GM12878 (cell line): ENCODE results near the gene WDR59. TPM values are rescaled to one million over a fixed set of nuclear protein-coding genes. Genes with fewer than 3 reads are reported as not detected.

Experiments
- ATAC-seq: fragments of 200-7000 bp; cut with Tn5 transposase; 3 replicates; pipeline ENCODE4 v1.9.1; 2020; ENCODE audit warnings: mild to moderate bottlenecking, moderate library complexity
- BruUV-seq: library from RNA; stranded (reverse); fragments of 400-500 nt; replicated peaks from 2 replicates; lab custom pipeline; 2021; lab: Mats Ljungman, UMichigan
- CTCF ChIA-PET: fragments of 300-600 bp; sonication (Branson Sonifier 250); formaldehyde crosslinking; extraction: SDS; loops from one replicate; lab custom pipeline; 2021; ENCODE audit warnings: inconsistent platforms; lab: Yijun Ruan, JAX
- POLR2A ChIA-PET: fragments of 350-600 bp; formaldehyde crosslinking; extraction: SDS; loops from one replicate; lab custom pipeline; 2021; ENCODE audit warnings: inconsistent platforms; lab: Charles Lee
- RAD21 ChIA-PET: fragments of 300-600 bp; sonication (Branson Sonifier 250); formaldehyde crosslinking; loops from one replicate; lab custom pipeline; 2023; ENCODE audit warnings: antibody characterized with exemption; ENCODE audit not compliant: unreplicated experiment; lab: Charles Lee
- SMC1A ChIA-PET: fragments of 300-600 bp; sonication (Branson Sonifier 250); formaldehyde crosslinking; loops from one replicate; lab custom pipeline; 2023; ENCODE audit not compliant: unreplicated experiment, uncharacterized antibody; lab: Charles Lee
- DNase-seq: peaks from one replicate; pipeline ENCODE4 v3.0.0-alpha.2; 2011; ENCODE audit warnings: low read depth, low spot score
- FAIRE-seq: peaks from 3 replicates; lab custom pipeline; 2011; peaks lifted over from hg19 to GRCh38; lab: Jason Lieb, UNC
- H2AFZ ChIP-seq: 2 replicates; pipeline ENCODE4 v1.6.0; 2011; ENCODE audit warnings: low read depth, low read length, control low read depth; ENCODE audit not compliant: control insufficient read depth
- H3K27ac ChIP-seq: 2 replicates; pipeline ENCODE4 v1.5.1; 2011; ENCODE audit warnings: control low read depth; ENCODE audit not compliant: control insufficient read depth, insufficient read depth
- H3K27me3 ChIP-seq, 2 experiments: replicated peaks in 1 of 2; 2 replicates each; pipeline versions ENCODE4 v1.6.0 to v1.6.1; 2011; ENCODE audit warnings: low read length in 1 of 2; ENCODE audit not compliant: control insufficient read depth in 2 of 2, insufficient read depth in 2 of 2
- H3K36me3 ChIP-seq, 2 experiments: 2 replicates each; pipeline ENCODE4 v1.5.1; 2011; ENCODE audit warnings: low read length in 1 of 2; ENCODE audit not compliant: control insufficient read depth in 2 of 2, insufficient read depth in 2 of 2
- H3K4me1 ChIP-seq: 2 replicates; pipeline ENCODE4 v1.6.1; 2011; ENCODE audit warnings: mild to moderate bottlenecking, low read length, moderate library complexity, mixed read lengths; ENCODE audit not compliant: control insufficient read depth, insufficient read depth
- H3K4me2 ChIP-seq: 2 replicates; pipeline ENCODE4 v1.6.0; 2011; ENCODE audit warnings: control low read depth; ENCODE audit not compliant: control insufficient read depth, insufficient read depth
- H3K4me3 ChIP-seq: fragments of 200-600 bp; sonication (generic); 2 replicates; pipeline ENCODE4 v1.5.1; 2016
- H3K79me2 ChIP-seq: 2 replicates; pipeline ENCODE4 v1.6.0; 2011; ENCODE audit warnings: low read length; ENCODE audit not compliant: control insufficient read depth, insufficient read depth
- H3K9ac ChIP-seq: 2 replicates; pipeline ENCODE4 v1.8.0; 2011; ENCODE audit warnings: low read length, control low read depth, mixed read lengths; ENCODE audit not compliant: control insufficient read depth, insufficient read depth
- H3K9me3 ChIP-seq: replicated peaks from 3 replicates; pipeline ENCODE4 v1.5.1; 2011; ENCODE audit warnings: mild to moderate bottlenecking, low read length; ENCODE audit not compliant: control insufficient read depth, insufficient read depth
- H4K20me1 ChIP-seq: 2 replicates; pipeline ENCODE4 v1.6.0; 2011; ENCODE audit not compliant: control insufficient read depth, insufficient read depth
- NFYA ChIP-seq: IDR thresholded peaks from 2 replicates; pipeline ENCODE4 v1.6.1; 2011; ENCODE audit warnings: low read depth, mild to moderate bottlenecking, low read length, improper control_type of control experiment, borderline replicate concordance
- SRF ChIP-seq, 2 experiments: IDR thresholded peaks; 2 replicates each; pipeline ENCODE4 v1.6.1; 2011; ENCODE audit warnings: low read depth in 2 of 2, low read length in 2 of 2, mild to moderate bottlenecking in 1 of 2, moderate library complexity in 1 of 2
- WGBS: methylation state at CpG from one replicate; pipeline ENCODE4 v1.1.6; 2016; ENCODE audit warnings: low lambda C conversion rate; ENCODE audit not compliant: insufficient replicate concordance, insufficient coverage; ENCODE audit errors: missing lambda C conversion rate; 5-methylcytosine and 5-hydroxymethylcytosine counted together
- in situ Hi-C: fragments of 300-500 bp; cut with MboI; formaldehyde crosslinking; loops from 9 replicates; pipeline ENCODE4 v1.14.3; 2018; ENCODE audit warnings: mixed read lengths
- intact Hi-C: fragments of 100-400 bp; cut with micrococcal nuclease; formaldehyde crosslinking; loops from one replicate; pipeline ENCODE4 v1.14.2; 2022; ENCODE audit not compliant: unreplicated experiment
- polyA plus RNA-seq, 11 experiments: library from polyadenylated mRNA; depleted of rRNA in 4 of 11; unstranded in 6 of 11; stranded (reverse) in 5 of 11; fragments of >200 nt; fragmentation: Nextera tagmentation in 4 of 11; fragmentation: Illumina TruSeq in 1 of 11; extraction: Ambion mirVana in 4 of 11; extraction: Trizol in 1 of 11; gene quantifications; 1 replicate in 1 of 11; 2 replicates in 10 of 11; pipeline versions ENCODE4 v1.2.1 to v1.2.3, GENCODE V29; 2011 to 2016; ENCODE audit warnings: inconsistent platforms in 2 of 11, missing spikeins in 2 of 11, low read depth in 1 of 11
- total RNA-seq, 4 experiments: library from RNA; depleted of rRNA in 3 of 4; stranded (reverse); fragments of >200 nt in 3 of 4; fragmentation: Illumina TruSeq in 1 of 4; extraction: Trizol in 1 of 4; gene quantifications; 2 replicates each; pipeline versions ENCODE4 v1.2.1 to v1.2.3, GENCODE V29; 2013 to 2021
- TF ChIP-seq, protein P1 (sequence below): fragments of 450-650 bp; IDR thresholded peaks from 2 replicates; pipeline ENCODE4 v1.6.1; 2014; ENCODE audit warnings: mild to moderate bottlenecking

The WDR59 gene
- total and polyA plus RNA-seq, 10 of the 15 experiments (the other 5 are each of a cell fraction or from before 2014, with no cell fraction given) = 9.7 to 78.4 (median 24.5) TPM

- Histone ChIP-seq H3K27me3 (no peaks in the 10 kb centered on the region), H3K4me3 (no peak overlapping the region), H3K4me2 (no peak overlapping the region)
- in situ Hi-C loops = loop anchor here (5.0 kb wide), 1 partner anchor 47 kb away; no protein-coding TSS in a partner anchor
- DNase-seq = no peak
- no peak for TF ChIP-seq SRF (IDR thresholded peaks at IDR 0.05; ENCODE audit: low read depth in 2 of 2, low read length in 2 of 2)
- TF ChIP-seq, all 136 proteins: peak for 0
- RAD21 ChIA-PET = no interaction called here
- BruUV-seq = no TSS peak
- Histone ChIP-seq H3K36me3 (peaks cover 0 to 13% of the 10 kb centered on the region in 2 experiments; a peak in 3 of 4 replicates), H3K27ac (no peak overlapping the region), H3K9ac (no peak overlapping the region), H4K20me1 (peaks cover 3% of the 10 kb centered on the region; the same call in 1 of the 2 replicates), H2AFZ (no peak overlapping the region), H3K9me3 (no peaks in the 10 kb centered on the region), H3K4me1 (no peaks in the 10 kb centered on the region), H3K79me2 (no peaks in the 10 kb centered on the region)
- WGBS = 96% methylated on average over 4 of the region's 4 CpGs
- CTCF ChIA-PET = no interaction called here
- POLR2A ChIA-PET = no interaction called here
- FAIRE-seq = no peak
- ATAC-seq = no peak
- SMC1A ChIA-PET = no interaction called here
- intact Hi-C loops = no loop called here
These were observed 30.2 kb downstream of the WDR59 start for GRCh38 chr16:74954763-74955162.

DNA sequence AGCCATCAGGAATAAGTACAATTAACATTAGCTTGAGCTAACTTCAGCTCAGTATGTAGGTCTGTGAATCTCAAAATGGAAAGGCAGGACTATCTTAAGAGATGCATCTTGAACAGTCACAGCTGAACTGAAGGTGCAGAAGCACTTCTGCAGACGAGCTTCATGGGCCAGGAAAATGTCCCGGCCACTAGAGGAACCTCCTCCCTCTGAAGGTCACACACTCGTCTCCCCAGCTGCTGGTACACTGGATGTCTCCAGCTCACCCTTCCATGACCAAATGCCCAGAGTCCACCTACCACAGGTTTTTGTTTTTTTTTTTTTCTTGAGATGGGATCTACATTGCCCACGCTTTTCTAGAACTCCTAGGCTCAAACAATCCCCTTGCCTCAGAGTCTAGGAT is 33.2 kb downstream of the WDR59 start:
- Histone ChIP-seq H2AFZ (no peak overlapping the region), H3K4me1 (no peaks in the 10 kb centered on the region), H4K20me1 (no peaks in the 10 kb centered on the region), H3K4me3 (no peak overlapping the region), H3K79me2 (no peaks in the 10 kb centered on the region), H3K27ac (no peak overlapping the region), H3K4me2 (no peak overlapping the region), H3K36me3 (peaks cover 0 to 20% of the 10 kb centered on the region in 2 experiments; a peak in 3 of 4 replicates), H3K9me3 (no peaks in the 10 kb centered on the region), H3K27me3 (no peaks in the 10 kb centered on the region), H3K9ac (no peak overlapping the region)
- BruUV-seq = no TSS peak
- ChIA-PET RAD21 (interaction anchor here (1.2 kb wide), 2 partner anchors 89 to 193 kb away, joined by 3 read pairs; no protein-coding TSS in a partner anchor), POLR2A (interaction anchor here (0.7 kb wide), 1 partner anchor 10 kb away, joined by 3 read pairs; no protein-coding TSS in a partner anchor), CTCF (interaction anchor here (0.6 to 2.6 kb wide), 2 partner anchors 11 to 89 kb away, joined by 3 to 11 read pairs; no protein-coding TSS in a partner anchor), SMC1A (interaction anchor here (1.2 kb wide), 1 partner anchor 9 kb away, joined by 3 read pairs; no protein-coding TSS in a partner anchor)
- in situ Hi-C loops (no loop called here), intact Hi-C loops (no loop called here)
- DNase-seq (no peak), ATAC-seq (no peak), FAIRE-seq (no peak)
- no peak for TF ChIP-seq NFYA
- TF ChIP-seq, protein P1, sequence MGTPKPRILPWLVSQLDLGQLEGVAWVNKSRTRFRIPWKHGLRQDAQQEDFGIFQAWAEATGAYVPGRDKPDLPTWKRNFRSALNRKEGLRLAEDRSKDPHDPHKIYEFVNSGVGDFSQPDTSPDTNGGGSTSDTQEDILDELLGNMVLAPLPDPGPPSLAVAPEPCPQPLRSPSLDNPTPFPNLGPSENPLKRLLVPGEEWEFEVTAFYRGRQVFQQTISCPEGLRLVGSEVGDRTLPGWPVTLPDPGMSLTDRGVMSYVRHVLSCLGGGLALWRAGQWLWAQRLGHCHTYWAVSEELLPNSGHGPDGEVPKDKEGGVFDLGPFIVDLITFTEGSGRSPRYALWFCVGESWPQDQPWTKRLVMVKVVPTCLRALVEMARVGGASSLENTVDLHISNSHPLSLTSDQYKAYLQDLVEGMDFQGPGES = no peak
- WGBS = 77% methylated on average over 4 of the region's 4 CpGs
